ENCODE data around the gene TARP.

Gene TARP

GRCh38 chr7:38229884-38230642, 43.4 kb downstream of the TARP start:
- Histone ChIP-seq H3K4me3 (no peak overlapping the region), H3K27me3 (no peaks in the 10 kb centered on the region), H3K4me1 (no peaks in the 10 kb centered on the region), H3K9me3 (no peaks in the 10 kb centered on the region), H3K36me3 (ENCODE audit: low read depth, missing control alignments) (no peaks in the 10 kb centered on the region), H3K27ac (no peak overlapping the region)
- TF ChIP-seq, protein P1, sequence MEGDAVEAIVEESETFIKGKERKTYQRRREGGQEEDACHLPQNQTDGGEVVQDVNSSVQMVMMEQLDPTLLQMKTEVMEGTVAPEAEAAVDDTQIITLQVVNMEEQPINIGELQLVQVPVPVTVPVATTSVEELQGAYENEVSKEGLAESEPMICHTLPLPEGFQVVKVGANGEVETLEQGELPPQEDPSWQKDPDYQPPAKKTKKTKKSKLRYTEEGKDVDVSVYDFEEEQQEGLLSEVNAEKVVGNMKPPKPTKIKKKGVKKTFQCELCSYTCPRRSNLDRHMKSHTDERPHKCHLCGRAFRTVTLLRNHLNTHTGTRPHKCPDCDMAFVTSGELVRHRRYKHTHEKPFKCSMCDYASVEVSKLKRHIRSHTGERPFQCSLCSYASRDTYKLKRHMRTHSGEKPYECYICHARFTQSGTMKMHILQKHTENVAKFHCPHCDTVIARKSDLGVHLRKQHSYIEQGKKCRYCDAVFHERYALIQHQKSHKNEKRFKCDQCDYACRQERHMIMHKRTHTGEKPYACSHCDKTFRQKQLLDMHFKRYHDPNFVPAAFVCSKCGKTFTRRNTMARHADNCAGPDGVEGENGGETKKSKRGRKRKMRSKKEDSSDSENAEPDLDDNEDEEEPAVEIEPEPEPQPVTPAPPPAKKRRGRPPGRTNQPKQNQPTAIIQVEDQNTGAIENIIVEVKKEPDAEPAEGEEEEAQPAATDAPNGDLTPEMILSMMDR (IDR thresholded peaks at IDR 0.05): no peak
- no peak for TF ChIP-seq POLR2A (IDR thresholded peaks at IDR 0.05)
- DNase-seq: no peak
- intact Hi-C loops (cut with DNase I; ENCODE audit: low total_unique reads): no loop called here
- 85 to 87% methylated on average over 6 of the region's 6 CpGs for WGBS, 2 donors

GRCh38 chr7:38229386-38229785, 44.0 kb downstream of the TARP start:
- TF ChIP-seq, protein P1 (IDR thresholded peaks at IDR 0.05): no peak
- TF ChIP-seq POLR2A (IDR thresholded peaks at IDR 0.05): no peak
- H3K9me3 ChIP-seq: no peaks in the 10 kb centered on the region
- no peaks in the 10 kb centered on the region for H3K4me1 ChIP-seq
- no peaks in the 10 kb centered on the region for H3K27me3 ChIP-seq
- DNase-seq: no peak
- no peak overlapping the region for H3K27ac ChIP-seq
- intact Hi-C loops (cut with DNase I; ENCODE audit: low total_unique reads): no loop called here
- 78 to 88% methylated on average over 6 of the region's 6 CpGs for WGBS, 2 donors
- H3K36me3 ChIP-seq (ENCODE audit: low read depth, missing control alignments): no peaks in the 10 kb centered on the region
- H3K4me3 ChIP-seq: no peak overlapping the region

DNA sequence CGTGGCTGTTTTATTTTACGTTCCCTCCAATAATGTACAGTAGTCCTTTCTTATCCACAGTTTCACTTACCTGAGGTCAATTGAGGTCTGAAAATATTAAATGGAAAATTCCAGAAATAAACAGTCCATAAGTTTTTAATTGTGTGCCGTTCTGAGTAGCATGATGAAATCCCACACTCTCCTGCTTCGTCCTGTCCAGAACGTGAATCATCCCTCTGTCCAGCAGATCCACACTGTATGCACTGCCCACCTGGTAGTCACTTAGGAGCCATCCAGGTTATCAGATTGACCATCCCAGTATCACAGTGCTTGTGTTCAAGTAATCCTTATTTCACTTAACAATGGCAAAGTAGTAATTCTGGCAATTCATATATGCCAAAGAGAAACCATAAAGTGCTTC, 49.0 kb downstream of the TARP start:
- H3K27me3 ChIP-seq: no peaks in the 10 kb centered on the region
- H3K4me1 ChIP-seq: no peaks in the 10 kb centered on the region
- WGBS, 2 donors: 86 to 89% methylated on average over 5 of the region's 5 CpGs
- intact Hi-C loops (cut with DNase I; ENCODE audit: low total_unique reads): no loop called here
- H3K4me3 ChIP-seq: no peak overlapping the region
- no peaks in the 10 kb centered on the region for H3K36me3 ChIP-seq (ENCODE audit: low read depth, missing control alignments)
- H3K27ac ChIP-seq: no peak overlapping the region
- H3K9me3 ChIP-seq: no peaks in the 10 kb centered on the region
- TF ChIP-seq, protein P1 (IDR thresholded peaks at IDR 0.05): no peak
- TF ChIP-seq POLR2A (IDR thresholded peaks at IDR 0.05): no peak
- no peak for DNase-seq

DNA sequence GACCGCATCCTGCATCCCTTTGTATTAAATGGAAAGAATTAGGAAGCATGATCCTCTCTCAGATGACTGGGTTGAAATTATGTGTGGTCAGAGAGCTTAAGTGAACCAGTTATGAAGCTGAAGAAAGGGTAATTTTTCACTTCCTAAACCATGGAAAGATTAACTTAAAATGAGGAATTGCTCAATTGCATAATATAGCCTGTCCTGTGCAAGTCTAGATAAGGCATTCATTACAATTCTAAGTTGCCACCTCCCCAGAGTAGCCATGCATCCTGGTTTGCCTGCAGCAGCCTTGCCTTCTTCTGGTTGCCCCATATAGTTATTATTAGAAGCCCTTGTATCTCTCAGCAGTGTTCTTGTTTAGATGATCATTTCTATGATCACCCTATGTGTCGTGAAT, 50.1 kb downstream of the TARP start:
- no peak for DNase-seq
- H3K36me3 ChIP-seq (ENCODE audit: low read depth, missing control alignments): no peaks in the 10 kb centered on the region

More for the DNA sequence above, 50.1 kb downstream of the TARP start:
- no peaks in the 10 kb centered on the region for H3K4me1 ChIP-seq
- intact Hi-C loops (cut with DNase I; ENCODE audit: low total_unique reads): no loop called here
- no peaks in the 10 kb centered on the region for H3K27me3 ChIP-seq
- no peaks in the 10 kb centered on the region for H3K9me3 ChIP-seq
- TF ChIP-seq, protein P1 (IDR thresholded peaks at IDR 0.05): no peak
- TF ChIP-seq POLR2A (IDR thresholded peaks at IDR 0.05): no peak
- H3K27ac ChIP-seq: no peak overlapping the region
- WGBS, 2 donors: 95 to 98% methylated on average over 2 of the region's 2 CpGs
- H3K4me3 ChIP-seq: no peak overlapping the region
